ENCODE data around the gene HDLBP.

The HDLBP gene

GRCh38 chr2:241248897-241249296 is 66.6 kb downstream of the HDLBP start:
- DNase-seq = no peak

GRCh38 chr2:241248289-241248688 is 67.2 kb downstream of the HDLBP start:
- no peak for DNase-seq

GRCh38 chr2:241244368-241244767 is 71.1 kb downstream of the HDLBP start:
- no peak for DNase-seq

- no peak for DNase-seq
Measured at GRCh38 chr2:241242306-241242705, 73.2 kb downstream of the HDLBP start.

GRCh38 chr2:241241669-241242068 is 73.8 kb downstream of the HDLBP start:
- no peak for DNase-seq

GRCh38 chr2:241240320-241241004 is 75.0 kb downstream of the HDLBP start:
- DNase-seq = no peak

DNA sequence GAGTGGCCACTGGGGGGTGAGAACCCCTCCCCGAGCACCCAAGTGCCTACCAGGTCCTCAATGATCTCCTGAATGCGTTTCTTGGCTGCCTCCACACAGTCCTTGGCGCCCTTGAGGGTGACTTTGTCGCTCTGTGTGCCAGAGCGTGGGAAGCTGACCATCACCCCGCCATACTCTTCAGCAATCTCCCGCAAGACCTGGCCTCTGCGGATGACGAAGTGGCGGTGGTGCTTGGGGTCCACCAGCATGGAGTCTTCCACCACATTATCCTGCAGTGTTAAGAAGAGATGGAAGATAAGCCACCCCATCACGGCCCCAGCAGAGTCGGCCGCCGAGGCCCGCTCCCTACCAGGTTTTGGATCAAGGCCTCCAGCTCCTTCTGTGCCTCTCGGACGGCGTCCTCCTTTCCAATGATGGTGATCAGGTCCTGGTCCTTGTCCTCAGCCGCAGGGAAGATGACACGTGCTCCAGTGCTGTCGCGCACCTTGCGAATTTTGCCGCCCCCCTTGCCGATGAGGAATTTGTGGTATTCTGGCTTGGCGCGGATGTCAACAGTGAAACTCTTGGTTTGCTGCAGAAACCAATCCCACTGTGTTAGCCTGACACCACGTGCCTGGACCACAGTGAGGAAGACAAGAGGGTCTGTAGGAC is 75.8 kb downstream of the HDLBP start:
- DNase-seq = no peak

- DNase-seq = no peak
Measured at GRCh38 chr2:241238693-241239198, 76.7 kb downstream of the HDLBP start.

GRCh38 chr2:241237949-241238371 is 77.5 kb downstream of the HDLBP start:
- no peak for DNase-seq

GRCh38 chr2:241237047-241237446 is 78.4 kb downstream of the HDLBP start:
- DNase-seq = no peak

DNA sequence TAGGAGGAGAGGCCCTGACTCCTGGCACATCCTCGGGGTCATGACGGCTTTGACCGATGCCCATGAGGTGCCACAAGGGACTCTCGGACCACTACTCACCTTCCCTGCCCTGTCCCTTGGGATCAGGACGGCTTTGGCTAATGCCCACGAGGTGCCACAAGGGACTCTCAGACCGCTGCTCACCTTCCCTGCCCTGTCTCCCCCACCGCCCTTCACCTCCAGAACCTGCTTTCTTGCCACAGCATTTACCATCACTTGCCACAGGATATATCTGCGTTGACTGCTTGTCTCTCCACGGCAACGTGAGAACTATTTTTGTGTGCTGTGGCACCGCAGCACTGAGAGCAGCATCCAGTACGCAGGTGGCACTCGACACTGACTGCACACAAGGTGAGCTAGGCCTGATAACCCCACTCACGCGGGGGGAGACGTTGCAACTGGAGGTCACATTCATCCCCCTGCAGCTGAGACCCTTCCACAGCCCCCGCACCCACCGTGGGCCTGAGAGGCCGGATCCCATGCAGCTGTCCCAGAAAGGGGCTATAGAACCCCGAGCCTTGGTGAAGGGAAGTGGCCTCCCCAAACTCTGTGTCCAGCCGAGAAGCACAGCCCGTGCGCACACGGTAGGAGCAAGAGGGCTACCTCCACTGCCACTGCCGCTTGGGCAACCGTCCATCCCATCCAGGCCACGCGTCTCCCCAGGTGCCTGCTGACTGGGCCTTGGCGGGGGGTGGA is 79.4 kb downstream of the HDLBP start:
- DNase-seq = no peak

GRCh38 chr2:241234962-241235740 is 80.3 kb downstream of the HDLBP start:
- no peak for DNase-seq

DNA sequence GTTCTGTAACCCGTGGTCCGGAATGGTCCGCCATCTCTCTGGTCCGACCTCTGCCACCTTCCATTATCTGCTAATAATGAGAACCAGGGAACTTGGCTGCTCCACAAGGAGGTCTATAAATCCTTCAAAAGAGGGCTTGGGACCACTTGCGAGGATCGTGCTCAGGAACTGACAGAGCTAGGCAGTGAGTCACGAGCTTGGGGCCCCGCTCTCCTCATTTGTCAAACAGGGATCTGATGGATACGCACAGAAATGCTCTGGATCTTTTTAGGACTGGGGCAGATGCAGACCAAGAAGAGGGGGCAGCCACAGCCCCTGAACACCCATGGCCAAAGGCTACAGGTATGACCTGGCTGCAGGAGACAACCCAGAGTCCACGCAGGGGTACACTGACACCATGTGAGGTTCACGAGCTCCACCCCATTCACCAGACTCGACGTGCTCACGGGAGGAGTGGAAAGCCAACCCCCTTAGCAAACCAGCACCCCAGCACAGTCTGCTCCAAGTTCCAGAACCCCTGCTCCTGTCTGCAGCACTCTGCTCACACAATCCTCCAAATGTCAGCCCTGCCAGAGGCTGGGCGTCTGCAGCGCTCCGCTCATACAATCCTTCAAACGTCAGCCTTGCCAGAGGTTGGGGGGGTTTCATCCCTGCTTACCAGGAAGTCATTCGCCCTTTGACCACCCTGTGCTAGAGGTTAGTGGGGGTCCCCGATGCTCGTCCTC is 81.2 kb downstream of the HDLBP start:
- no peak for DNase-seq

DNA sequence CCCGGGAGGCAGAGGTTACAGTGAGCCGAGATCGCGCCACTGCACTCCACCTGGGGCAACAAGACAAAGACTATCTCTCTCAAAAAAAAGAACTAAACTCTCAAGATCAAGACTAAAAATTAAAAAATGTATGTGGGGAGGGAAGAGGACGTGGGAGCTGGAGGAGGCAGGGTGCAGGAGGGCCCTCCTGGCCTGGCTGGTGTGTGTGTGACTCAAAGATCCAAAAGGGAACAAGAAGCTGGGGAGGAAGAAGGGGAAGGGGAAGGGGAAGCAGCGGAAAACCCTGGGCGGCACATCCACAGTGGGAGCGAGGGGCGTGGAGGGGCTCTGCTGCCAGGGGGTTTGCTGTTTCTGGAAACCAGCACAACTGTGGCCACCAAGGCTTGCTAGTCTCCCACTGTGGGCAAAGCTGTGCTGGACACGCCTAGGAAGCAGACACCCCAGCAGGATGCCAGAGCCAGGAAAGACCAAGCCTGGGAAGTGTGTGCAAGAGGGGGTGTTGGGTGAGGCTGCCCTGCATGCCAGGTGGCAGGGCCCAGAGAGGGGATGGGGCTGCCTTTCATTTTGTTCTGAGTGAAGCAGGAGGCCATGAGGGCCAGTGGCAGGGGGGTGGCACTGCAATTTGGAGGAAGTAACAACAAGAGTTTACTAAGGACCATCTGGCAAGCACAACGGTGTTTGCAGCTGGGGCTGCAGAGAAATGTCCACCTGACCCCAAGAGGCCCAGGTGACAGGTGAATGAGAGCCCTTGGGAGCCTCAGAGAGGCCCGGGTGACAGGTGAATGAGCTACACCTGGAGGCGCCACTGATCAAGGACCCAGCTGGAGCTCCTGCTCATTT is 82.5 kb downstream of the HDLBP start:
- DNase-seq = no peak

- no peak for DNase-seq
Measured at GRCh38 chr2:241230435-241230834, 85.0 kb downstream of the HDLBP start.

GRCh38 chr2:241229563-241230401 is 85.7 kb downstream of the HDLBP start:
- DNase-seq = no peak

DNA sequence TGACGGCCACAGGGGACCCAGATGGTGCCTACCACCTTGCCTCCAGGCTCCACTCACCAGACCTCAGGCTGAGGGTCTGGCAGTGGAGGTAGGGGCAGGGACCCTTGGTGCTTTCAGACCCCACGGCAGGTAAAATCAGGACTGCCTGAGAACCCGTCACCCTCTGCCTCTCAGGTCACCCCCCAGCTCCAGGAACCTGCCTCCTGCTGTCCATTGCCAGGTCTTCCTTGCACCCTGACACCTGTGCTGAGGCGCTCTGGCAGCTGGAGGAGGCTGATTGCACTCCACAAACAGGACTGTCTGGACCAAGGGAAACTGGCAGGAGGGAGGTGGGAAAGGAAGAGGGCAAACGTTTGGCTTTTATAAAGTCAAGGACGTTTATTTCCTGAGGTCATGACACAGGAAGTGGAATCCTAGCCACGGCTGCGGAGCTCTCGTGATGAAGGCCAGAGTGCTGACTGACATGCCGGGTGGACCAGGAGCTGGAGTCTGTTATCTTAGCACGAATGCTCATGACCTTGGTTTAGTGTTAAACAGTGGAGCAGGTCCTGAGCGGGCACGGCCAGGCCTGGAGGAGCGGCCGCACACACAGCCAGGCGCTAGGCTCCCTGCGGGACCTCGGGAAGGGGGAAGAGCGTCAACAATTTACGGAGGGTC is 86.5 kb downstream of the HDLBP start:
- no peak for DNase-seq

DNA sequence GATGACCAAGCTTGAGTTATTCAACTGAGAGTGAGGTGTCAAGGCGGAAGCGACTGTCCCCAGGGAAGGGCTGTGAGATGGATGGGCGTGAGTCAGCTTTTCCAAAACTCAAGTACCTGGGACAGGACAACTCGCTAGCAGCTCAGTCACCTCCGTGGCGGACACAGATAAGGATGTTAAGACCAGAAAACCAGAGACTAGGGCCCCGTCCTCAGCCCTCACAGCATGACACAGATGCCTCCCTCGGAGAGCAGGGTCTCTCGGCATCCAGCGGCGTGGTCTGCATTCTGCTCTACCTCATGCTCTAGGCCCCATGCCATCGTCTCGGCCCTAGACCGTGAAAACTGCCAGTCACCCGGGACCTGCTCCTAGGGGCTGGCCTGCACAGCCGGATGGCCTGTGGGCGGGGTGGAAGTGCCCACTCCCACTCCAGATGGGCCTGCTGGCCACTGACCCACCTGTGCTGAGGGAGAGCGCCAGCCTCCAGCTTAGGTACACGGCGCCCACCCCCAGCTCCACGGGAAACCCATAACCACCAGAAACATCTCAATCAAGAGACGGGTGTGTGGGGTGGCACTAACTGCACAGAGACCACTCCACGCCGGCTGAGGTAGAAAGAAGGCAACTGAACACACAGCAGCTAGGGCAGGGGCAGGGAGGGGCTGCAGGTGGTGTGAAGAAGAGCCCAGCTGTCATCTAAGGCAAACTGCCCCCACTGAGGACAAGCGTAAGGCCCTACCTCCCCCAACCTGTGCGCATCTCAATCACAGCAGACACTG is 87.2 kb downstream of the HDLBP start:
- DNase-seq = no peak

DNA sequence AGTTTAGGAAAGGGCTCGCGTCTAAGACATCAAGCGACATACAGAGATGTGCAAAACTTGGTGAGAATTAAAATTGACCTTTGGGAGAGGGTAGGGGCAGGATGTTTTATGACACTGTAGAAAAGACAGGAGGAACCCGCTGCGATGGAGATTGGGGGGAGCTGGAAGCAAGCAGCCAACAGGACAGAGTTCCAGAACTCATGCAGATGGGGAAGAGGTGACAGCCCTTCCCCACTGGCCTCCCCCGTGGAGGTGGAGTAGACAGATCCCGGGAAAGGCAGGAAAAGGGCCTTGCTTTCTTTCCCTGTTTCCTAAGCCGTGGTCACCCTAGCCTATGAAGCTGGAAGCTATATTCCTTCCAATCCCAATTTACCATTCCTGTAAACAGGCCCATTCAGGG is 87.9 kb downstream of the HDLBP start:
- no peak for DNase-seq
